HG03175 (cell line): ENCODE data around the gene TNFRSF1B.
A peak's percentile ranks its signal among the peaks of the same experiment; 100 is the strongest.
"Not testable (repeated sequence)": the region's sequence is repeated elsewhere in the genome, so short reads cannot be mapped to it uniquely, and the experiment has no call there.

Experiments
- ATAC-seq: cut with Tn5 transposase; IDR thresholded peaks from one replicate; pipeline ENCODE4 v1.9.1; 2021; ENCODE audit warnings: mild to moderate bottlenecking, moderate library complexity; ENCODE audit not compliant: unreplicated experiment

Gene TNFRSF1B

DNA sequence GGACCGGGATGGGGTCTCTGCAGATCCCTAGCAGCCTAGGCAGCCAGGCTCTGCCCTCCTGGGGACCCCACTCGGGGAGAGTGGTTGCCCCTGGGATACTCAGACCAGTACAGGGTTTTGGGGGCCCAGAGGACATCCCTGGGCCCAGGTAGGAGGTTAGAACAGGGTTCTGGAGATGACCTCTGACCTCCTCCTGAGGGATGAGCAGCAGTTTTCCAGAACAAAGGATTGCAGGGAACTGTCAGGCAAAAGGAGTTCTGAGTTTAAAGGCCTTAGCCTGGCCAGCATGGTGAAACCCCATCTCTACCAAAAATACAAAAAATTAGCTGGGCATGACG lies 42.7 kb downstream of the TNFRSF1B start:
- no peak for ATAC-seq

DNA sequence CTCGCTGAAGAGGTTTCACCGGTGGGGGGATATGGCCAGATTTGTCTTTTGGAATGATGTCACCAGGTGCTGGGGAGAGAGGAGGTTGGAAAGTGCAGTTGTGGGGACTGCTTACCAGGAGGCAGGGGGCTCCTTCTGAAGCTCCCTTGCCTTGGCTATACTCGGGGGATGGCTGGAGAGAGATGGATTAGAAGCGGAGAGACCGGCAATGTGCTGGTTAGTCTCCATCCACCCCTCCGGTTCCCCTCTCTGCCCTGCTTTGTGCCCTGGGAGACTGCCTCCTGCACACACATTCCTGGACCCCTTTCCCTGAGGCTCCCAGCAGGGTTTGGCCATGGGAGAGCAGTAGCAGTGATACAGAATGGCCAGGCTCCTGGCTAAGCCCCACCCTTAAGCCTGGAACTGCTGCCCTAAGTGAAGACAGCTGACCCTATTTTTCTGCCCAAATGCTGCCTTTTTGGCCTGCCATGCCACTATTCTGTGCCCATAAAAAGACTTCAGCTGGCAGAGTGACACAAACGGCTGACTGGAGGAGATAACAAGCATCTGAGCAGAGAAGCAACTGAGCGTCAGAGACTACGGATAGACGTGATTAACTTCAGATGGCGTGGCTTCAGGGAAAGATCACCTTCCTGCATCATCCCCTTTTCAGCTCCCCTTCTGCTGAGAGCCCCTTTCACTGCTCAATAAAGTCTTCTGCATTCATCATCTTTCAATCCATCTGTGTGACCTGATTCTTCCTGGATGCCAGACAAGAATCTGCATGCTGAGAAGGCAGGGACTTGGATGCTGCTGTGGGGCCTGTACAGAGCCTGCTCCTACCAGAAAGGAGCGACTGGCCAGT lies 48.5 kb downstream of the TNFRSF1B start:
- ATAC-seq: no peak

DNA sequence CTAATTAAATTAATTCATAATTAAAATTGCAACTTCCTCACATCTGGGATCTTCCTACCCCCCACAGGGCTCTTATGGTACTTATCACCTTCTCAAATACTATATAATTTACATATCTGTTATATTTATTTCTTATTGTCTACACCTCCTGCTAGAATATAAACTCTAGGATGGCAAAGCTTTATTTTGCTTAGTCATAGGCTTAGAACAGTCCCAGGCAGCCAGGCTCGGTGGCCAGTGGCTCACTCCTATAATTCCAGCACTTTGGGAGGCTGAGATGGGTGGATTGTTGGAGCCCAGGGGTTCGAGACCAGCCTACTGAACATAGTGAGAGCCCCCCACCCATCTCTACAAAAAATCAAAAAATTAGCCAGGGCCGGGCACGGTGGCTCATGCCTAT lies 53.0 kb downstream of the TNFRSF1B start:
- no peak for ATAC-seq

DNA sequence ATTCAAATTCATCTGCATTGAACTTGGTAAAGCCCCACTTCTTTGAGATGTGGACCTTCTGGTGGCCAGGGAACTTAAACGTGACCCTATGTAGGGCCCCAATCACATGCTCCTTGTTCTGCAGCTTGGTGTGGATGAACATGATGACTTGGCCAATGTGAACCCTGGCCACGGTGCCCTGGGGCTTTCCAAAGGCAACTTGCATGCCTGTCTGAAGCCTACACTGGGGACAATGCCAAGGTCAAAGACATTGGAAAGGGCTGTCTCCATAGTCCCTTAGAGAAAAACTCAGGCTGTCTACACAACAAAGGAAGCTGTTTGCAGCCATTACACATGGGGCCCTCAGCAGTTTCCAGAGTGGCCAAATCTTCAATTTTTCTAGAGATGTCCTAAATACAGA lies 54.1 kb downstream of the TNFRSF1B start:
- no peak for ATAC-seq

DNA sequence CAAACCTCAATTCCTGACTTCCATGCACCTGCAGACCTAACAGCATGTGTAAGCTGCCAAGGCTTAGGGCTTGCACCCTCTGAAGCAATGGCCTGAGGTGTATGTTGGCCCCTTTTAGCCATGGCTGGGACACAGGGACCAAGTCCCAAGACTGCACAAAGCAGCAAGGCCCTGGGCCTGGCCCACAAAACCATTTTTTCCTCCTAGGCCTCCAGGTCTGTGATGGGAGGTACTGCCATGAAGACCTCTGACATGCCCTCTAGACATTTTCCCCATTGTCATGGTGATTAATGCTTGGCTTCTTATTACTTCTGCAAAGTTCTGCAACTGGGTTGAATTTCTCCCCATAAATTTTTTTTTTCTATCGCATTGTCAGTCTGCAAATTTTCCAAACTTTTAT lies 55.9 kb downstream of the TNFRSF1B start:
- not testable (repeated sequence) for ATAC-seq

DNA sequence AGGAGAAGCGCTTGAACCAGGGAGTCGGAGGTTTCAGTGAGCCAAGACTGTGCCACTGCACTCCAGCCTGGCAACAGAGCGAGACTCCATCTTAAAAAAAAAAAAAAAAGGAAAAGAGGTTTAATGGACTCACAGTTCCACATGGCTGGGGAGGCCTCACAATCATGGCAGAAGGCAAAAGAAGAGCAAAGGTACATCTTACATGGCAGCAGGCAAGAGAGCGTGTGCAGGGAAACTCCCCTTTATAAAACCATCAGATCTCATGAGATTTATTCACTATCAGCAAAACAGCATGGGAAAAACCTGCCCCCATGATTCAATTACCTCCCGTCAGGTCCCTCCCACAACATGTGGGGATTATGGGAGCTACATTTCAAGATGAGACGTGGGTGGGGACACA lies 57.3 kb downstream of the TNFRSF1B start:
- not testable (repeated sequence) for ATAC-seq

DNA sequence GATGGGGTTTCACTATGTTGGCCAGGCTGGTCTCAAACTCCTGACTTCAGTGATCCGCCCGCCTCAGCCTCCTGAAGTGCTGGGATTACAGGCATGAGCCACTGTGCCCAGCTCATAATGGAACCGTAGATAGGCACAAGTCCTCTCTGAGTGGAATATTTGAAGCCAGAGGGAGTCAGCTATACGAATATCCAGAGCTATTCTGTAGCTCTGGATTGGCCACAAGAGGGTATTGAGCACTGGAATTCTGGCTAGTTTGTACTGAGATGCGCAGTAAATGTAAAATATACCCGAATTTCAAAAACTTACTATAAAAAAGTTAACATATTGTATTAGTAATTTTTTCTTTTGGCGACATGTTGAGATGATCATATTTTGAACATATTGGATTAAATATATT lies 62.2 kb downstream of the TNFRSF1B start:
- ATAC-seq: no peak

DNA sequence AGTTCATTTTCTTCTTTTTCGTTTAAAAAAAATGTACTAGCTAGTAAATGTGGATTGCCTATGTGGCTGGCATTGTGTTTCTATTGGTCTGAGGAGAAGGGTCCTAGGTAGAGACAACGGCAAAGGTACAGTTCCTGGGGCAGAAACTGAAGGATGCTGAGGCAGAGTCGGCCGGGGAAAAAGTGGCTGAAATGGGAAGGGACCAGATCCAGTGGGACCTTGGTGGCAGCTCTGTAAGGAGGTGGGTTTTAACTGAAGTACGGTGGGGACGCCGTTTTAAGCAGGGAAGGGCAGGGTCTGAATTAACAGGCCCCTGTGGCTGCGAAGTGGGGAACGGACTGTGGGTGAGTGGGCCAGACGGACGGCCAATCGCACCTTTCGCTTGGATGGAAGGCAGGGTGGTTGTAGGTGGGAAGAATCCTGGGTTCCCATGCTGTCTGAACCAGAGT lies 62.6 kb downstream of the TNFRSF1B start:
- no peak for ATAC-seq

DNA sequence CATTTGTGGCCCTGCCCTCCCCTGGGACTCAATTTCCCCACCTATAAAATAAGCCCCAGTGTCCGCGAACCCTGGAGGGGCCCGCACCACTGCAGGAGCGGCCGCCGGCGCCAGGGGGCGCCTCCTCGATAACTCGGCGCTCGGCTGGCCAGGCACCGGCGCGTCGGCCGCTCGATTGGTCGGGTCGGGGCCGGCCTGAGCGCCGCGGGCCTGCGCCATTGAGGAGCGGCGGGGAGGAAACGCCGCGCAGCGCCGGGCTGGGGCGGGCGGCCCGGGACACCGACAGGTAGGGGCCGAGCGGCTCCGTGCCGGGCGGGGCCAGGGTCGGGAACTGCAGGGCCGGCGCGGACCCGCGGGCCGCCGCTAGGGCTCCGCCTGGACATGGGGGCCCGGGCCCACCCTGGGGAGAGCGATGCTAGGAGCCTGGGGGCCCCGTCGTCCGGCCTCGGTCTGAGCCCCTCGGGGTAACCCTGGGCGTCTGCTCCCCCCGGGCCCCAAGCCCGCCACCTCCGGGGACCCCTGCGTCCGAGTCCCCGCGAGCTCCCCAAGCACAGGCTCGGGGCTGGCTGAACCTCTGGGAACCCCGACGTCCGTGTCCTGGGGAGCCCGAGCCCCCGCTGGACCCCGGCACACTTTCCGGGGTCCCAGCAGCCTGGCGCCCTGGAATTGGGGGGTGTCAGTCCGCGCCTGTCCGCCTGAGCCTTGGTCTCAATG lies 63.2 kb downstream of the TNFRSF1B start, which contains the start of gene VPS13D:
Gene VPS13D (plus strand): TSS at position 196 of the 714 bp plus-strand sequence. CDS start 4,237 bp downstream, outside the sequence.
- peak; percentile 84 for ATAC-seq

DNA sequence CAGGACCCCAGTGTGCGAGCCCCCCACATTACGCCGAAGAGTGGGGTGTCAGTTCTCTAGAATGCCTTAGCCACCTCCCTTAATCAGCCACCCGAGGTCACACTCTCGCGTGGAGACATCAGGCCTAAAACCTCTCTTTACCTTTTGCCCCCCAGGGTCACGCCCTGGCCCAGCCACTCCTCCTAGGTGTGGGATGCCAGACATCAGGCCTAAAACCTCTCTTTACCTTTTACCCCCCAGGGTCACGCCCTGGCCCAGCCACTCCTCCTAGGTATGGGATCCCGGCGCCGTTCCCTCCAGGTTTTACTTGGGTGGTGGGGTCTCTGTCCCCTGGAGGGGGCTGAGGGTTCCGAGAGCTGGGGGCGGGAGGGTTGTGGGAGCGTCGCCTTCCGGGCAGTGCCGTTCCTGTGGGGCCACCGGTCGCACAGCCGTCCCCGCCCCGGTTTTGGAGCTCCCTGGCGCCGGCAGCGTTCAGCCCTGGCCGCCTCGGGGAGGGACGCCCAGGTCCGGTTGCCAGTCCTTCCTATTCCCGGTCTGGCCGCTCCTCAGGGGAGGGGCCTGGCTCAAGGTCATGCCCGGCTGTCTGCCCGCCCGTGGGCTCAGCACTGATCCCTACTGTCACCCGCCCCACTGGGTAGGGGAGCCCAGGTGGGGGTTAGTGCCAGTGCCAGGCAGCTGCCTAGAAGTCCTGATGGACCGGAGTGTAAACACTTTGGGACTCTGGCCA lies 63.9 kb downstream of the TNFRSF1B start:
- ATAC-seq: peak; percentile 18

DNA sequence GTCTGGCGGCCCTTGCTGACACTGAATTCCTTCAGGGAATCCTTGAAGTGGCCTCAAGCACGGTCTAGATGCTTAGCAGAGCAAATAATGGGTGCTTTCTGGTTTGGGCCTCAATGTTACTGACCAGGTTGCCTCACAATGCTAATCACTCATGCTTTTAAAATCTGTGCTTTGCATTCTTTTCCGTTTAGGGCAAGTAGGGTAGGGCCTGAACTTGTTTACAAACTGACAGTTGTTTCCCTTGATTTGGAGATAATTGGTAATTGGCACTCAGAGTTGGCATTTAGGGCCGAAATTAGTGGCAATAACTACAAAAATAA lies 64.4 kb downstream of the TNFRSF1B start:
- ATAC-seq: no peak

DNA sequence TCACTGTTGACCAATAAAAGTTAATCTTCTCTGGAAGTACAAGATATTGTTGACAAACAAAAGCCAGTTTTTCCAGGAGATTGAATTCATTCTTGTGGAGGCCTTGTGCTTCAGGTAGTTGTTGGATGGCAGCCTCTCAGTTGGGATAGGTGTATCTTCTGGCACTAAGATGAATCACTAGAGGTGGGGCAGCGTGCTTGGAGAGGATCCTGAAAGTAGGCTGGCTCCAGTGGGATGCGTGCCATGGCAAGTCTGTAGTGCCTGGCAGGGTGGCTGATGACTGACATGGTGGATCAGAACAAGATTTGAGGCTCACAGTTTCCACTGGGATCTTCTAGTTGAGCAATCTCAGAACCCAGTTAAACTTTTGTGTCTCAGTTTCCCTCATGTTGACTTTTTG lies 65.4 kb downstream of the TNFRSF1B start:
- ATAC-seq: no peak

DNA sequence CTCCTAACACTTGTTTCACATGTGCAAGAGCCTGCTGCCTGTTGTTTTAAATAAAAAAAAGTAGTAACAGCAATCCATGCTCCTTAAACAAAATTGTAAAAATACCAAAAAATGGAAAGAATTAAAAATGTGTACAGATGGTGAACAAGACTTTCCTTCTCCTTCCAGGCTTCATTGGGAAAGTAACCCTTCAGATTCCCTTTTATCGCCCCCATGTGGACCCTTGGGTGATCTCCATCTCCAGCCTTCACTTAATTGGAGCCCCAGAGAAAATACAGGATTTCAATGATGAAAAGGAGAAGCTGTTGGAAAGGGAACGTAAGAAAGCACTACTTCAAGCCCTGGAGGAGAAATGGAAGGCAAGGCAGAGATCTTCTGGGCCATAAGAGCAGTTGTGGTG lies 77.3 kb downstream of the TNFRSF1B start:
- no peak for ATAC-seq

DNA sequence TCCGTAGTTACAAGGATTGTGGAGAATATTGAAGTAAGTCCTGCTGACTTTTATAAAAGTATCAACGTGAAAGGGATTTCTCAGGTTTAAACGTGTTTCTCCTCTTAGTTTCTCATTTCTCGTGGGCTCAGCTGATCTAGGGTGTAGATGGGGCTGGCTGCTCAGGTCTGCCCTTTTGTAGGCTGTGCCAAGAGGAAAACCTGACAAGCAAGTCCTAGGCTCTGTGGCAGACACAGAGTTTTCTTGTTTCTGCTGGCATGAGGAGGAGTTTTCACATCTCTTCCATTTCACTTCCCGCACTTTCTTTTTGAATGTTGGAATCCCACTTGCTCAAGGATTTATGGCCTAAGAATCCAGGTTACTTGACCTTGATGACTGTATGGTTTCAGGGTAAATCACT lies 77.8 kb downstream of the TNFRSF1B start:
- no peak for ATAC-seq

DNA sequence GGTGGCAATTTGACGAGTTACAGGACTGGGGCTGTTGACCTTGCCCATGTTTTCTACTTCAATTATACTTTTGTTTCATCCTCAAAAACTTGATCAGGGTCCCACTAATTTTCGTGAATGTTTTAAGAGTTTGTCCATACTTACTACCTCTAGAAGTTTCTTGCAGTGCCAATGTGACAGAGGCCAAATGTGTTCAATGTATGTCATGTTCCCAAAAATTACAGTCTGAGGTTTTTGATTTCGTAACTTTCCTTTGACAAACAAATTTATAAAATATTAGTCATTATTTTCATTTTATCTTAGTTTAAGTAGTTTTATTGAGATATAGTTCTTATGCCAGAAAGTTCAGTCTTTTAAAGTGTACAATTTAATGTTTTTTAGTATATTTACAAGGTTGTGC lies 78.3 kb downstream of the TNFRSF1B start:
- no peak for ATAC-seq

DNA sequence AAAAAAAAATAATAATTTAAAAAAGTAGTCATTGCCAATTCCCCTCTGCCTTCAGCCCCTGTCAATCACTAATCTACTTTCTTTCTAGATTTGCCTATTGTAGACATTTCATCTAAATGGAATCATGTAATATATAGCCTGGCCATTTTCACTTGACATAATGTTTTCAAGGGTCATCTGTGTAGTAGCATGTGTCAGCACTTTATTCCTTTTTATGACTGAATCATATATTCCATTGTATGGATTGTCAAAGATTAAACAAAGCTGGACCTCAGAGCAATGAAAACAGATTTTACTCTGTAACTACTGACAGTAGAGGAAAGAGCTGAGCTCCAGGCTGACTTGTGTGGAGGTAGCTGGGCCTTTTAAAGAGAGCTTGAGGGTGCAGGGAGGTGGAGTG lies 78.9 kb downstream of the TNFRSF1B start:
- ATAC-seq: no peak

DNA sequence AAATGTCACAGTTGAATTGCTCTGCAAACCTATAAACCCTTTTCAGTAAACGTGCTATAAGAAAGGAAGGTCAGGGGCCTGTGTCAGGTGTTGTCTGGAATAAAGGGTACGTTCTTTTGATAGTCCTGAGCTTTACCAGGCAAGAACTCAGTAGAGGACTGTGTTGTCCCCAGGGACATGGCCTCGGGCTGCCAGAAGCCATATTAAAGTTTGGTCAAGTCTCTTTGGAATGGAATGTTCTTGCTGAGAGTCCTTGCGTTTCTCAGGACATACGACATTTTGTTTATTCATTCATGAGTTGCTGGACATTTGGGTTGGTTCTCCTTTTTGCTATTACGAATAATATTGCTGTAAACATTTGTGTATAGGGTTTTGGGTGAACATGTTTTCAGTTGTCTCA lies 79.8 kb downstream of the TNFRSF1B start:
- no peak for ATAC-seq

DNA sequence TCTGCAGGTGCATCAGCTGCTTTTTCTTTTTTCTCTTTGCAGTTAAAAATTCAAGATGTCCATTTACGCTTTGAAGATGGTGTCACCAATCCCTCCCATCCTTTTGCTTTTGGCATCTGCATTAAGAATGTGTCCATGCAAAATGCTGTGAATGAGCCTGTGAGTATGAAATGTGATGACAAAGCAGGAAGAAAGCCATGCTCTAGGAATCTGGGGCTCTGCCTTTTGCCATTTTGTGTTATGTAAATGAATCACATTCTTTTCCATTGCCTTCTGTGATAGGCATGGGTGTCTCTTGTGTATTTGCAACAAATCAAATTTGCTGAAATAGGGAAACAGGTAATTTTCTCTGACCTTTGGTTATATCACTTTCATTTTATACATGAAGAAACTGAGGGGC lies 82.4 kb downstream of the TNFRSF1B start:
- ATAC-seq: no peak

DNA sequence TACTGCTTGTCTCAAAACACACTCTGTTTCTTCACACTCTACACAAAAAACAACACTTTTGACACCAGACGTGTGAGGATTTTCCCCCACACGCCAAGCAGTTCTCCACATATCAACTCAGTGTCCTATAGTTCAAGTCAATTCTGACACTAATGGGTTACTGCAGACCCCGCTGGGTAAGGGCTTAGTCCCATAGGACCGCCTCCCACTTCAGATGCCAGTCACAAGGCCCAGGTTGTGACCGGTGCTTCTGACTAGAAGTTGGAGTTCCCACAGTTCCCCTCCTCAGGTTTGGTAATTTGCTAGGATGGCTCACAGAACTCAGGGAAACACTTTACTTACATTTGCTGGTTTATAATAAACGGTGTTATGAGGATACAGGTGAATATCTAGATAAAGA lies 83.0 kb downstream of the TNFRSF1B start:
- ATAC-seq: no peak

DNA sequence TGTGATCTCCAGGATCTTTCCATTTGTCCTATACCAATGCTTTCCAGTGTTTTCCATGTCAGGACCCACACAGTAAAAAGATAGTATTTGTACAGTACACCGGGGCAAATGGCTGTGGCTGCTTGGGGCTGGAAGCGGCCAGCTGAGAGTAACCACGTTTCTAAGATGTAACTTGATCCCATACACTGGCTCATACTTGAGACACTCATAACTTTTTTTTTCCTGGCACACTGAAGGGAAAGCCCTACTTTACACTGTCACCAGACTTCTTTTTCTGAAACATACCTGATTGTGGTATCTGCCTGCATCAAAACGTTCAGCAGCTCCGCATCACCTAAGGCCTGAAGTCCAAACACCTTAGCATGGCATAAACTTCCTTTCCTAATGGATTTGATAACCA lies 84.7 kb downstream of the TNFRSF1B start:
- no peak for ATAC-seq

DNA sequence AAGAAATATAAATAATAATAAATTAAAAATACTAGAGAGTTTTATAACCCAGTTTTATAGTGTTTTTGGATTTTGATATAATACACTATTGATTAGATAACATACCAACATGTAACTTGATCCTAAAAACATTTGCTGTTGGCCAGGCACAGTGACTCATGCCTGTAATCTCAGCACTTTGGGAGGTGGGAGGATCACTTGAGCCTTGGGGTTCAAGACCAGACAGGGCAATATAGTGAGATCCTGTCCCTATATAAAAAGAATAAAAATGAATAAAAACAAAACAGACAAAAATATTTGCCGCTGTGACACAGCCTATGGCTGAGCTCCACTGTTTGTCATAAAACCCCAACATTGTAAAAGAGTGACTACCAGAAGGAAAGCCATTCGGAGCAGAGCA lies 89.1 kb downstream of the TNFRSF1B start:
- no peak for ATAC-seq

DNA sequence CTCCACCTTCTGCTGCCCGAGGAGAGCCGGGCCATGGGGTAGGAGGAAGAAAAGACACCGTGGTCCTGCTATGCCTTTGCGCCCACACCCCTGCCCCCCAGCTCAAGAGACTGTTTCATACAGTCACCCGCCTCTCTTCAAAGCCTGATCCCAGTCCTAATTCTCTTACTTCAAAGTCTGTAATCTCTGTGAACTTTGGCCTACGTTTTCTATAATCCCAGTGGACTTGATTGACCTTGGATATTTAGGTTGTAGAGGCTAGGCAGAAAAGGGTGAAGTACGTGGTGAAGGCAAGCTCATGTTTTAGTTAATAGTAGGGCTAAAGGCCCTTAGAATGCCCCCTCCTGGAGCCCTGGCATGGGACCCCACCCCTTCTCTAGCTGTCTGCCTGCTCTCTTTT lies 91.5 kb downstream of the TNFRSF1B start:
- no peak for ATAC-seq
